COLO668 (cell line): Measurements from ENCODE around the gene EIF4EBP3.

Experiments used
- DNase-seq: peaks from one replicate; lab custom pipeline; 2025; ENCODE audit not compliant: unreplicated experiment; lab: John Stamatoyannopoulos, UW

The EIF4EBP3 gene

DNA sequence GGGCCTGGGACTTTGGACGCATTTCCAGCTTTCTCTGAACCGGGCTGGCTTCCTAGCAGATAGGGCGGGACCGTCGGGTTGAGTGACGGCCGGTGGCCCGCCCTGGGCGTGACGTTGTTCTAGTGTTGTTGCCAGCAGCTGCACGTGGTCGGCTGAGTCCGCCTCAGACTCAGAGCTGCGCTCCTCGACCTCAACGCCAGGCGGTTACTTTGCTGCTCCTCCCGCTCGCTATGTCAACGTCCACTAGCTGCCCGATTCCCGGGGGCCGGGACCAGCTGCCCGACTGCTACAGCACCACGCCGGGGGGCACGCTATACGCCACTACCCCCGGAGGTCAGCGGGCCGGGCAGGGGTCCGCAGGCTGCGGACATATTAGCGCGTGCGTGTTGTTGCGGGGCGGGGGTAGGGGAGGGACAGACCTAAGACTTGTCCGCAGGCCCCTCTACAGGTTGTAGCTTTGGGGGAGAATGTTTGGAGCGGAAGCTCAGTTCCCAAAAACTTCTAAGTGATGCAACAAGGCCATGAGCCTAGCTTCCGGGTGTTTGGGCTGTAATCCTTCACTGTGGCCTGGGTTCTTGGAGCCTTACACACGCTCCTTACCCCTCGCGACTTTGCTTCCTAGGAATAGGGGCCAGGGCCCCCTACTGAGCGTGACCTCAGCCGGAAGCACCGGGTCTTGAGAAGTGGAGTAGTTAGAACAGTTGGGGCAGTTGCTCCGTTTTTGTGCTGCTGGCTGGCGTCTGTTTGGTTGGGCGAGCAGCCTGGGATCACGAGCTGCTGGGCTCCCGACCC lies at the start of gene EIF4EBP3:
Gene EIF4EBP3, plus strand, starts transcription at position 155 of the 792 bp plus-strand sequence. Its CDS starts 76 bp downstream, at position 231.
- peak; percentile 73 for DNase-seq

DNA sequence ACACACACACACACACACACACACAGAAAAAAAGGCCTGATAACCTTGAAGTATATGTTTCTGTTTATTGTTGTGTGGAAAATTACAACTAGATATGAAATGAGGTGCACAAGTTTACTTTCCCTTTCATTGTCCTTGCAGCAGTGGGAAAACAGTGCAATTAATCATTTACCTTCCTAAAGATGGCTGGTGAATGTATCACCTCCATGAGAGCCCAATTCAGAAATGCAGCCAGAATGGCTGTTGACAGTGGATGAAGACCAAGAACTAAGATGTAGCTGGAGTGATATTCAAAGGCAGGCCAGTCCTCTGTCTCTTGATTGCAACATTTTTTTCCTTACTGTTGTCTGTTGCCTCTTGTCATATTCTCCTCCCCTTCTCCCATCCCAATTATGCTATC lies 49.6 kb upstream of the EIF4EBP3 start:
- no peak for DNase-seq

DNA sequence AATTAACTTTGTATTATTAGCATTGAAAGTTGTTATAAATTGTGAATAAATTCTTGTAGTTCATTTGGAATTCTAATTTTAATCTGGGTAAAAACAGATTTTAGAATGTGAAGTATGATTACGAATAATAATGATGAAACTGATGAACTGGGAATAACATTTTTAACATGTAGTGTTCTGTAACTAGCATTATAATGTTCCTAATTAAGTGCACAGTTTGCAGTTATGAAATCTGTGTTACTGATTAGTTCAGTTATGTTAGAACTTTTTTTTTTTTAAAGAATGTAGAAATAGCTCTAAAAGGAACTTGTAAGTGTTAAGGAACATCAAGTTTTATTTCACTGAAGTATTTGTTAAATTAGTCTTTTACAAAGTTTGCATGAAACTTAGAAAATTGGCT lies 48.9 kb upstream of the EIF4EBP3 start:
- no peak for DNase-seq

DNA sequence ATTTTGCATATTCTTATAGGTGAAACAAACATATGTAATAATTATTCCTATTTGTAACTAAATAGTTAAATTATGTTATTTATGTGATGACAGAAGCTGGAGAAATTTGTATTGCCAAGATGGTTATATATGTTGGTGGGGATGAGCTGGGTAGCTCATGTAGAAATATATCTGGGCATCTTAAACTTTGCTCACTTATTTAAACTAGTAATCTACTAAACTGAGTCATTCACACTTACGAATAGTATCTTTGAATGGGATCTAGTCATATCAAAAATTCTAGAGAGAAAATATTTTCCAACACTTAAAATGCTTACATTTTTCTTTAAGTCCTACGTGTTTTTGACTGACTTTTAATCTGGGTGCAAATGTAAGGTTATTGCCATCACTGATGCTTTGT lies 44.6 kb upstream of the EIF4EBP3 start:
- no peak for DNase-seq

DNA sequence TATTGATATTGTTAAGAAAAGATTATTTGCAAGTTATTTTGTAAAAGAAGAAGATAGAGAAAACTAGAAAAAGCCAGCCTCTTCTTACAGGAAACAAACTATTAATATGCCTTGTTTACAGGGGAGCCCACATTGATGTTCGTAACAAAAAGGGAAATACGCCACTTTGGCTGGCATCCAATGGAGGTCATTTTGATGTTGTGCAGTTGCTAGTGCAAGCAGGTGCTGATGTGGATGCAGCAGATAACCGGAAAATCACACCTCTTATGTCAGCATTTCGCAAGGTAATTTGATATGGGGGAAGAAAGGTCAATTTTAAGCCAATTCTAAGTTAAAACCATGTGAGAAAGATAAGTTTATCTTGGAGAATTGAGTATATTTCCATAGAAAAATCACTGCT lies 37.6 kb upstream of the EIF4EBP3 start:
- no peak for DNase-seq

DNA sequence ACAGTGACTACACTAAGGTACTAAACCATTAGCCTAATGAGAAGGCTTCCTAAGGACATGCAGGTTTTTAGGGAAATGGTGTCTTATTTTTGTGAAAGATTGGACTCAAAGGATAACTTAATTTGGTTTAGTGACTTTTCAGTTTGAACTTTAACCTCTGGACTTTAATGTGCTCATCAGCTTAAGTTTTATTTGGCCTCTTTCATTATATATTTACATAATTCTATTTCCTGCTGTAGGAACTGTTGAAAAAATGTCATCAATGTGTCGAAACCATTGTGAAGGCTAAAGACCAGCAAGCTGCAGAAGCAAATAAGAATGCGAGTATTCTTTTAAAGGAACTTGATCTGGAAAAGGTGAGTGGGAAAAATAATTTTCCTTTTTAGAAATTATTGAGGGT lies 34.3 kb upstream of the EIF4EBP3 start:
- no peak for DNase-seq

DNA sequence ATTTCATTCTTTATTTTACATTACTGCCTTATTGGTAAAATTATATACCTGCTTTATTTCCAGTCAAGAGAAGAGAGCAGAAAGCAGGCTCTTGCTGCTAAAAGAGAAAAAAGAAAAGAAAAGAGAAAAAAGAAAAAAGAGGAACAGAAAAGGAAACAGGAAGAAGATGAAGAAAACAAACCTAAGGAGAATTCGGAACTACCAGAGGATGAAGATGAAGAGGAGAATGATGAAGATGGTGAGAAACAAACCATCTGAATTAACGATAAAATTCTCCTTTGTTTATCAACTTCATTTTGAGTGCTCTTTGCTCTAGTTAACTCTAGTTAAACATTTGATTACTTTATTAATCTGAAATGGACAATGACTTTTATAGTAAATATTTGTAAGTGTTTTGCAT lies 23.5 kb upstream of the EIF4EBP3 start:
- DNase-seq, result no peak

DNA sequence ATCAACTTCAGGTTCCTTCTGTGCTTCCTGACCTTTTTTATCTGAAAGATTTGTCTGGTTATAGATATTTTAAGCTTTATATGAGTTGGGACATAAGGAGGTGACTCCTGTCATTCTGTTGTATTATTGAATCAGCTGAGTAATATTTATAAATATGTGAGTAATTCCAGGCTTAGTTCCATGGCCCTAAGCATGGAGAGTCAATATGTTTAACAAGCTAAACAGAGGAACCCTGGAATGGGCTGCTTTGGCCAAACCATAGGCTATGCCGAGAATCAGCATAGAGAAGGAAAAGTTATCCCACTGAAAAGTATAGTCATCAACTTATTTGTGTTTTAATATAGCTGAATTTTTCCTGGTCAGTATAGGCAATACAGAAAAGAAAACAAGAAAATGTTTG lies 7.2 kb upstream of the EIF4EBP3 start:
- no peak for DNase-seq

DNA sequence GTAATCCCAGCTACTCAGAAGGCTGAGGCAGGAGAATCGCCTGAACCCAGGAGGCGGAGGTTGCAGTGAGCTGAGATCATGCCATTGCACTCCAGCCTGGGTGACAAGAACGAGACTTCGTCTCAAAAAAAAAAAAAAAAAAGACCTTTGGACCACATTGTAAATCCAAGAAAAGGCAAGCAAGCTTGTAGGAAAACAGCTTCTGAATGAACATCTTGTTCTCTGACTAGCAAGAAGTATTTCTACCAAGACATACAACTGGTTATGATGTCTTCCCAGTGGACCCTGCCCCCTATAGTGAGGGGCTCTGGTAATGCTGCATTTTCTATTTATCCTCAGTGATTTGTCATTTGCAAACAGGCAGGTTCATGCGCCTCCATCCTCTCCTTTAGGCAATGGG lies 4.5 kb upstream of the EIF4EBP3 start:
- DNase-seq, result no peak

DNA sequence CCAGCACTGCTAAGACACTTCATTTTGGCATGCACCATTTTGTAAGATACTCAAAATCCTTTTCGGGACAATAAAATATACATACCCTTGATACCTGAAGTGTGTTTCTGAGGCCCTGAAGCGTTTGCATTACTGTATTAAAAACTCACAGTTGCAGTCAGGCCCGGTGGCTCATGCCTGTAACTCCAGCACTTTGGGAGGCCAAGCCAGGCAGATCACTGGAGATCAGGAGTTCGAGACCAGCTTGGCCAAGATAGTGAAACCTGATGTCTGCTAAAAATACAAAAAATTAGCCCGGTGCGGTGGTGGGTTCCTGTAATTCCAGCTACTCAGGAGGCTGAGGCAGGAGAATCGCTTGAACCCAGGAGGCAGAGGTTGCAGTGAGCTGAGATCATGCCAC lies 2.5 kb upstream of the EIF4EBP3 start:
- no peak for DNase-seq

DNA sequence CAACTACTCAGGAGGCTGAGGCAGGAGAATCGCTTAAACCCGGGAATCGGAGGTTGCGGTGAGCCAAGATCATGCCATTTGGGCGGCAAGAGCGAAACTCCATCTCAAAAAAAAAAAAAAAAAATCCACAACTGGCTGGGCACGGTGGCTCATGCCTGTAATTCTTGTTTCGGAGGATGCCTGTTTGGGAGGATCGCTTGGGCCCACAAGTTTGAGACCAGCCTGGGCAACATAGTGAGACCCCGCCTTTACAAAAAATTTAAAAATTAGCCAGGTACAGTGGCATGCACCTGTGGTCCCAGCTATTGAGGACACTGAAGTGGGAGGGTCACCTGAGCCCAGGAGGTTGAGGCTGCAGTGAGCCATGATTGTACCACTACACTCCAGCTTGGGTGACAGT lies 1.9 kb upstream of the EIF4EBP3 start:
- no peak for DNase-seq

DNA sequence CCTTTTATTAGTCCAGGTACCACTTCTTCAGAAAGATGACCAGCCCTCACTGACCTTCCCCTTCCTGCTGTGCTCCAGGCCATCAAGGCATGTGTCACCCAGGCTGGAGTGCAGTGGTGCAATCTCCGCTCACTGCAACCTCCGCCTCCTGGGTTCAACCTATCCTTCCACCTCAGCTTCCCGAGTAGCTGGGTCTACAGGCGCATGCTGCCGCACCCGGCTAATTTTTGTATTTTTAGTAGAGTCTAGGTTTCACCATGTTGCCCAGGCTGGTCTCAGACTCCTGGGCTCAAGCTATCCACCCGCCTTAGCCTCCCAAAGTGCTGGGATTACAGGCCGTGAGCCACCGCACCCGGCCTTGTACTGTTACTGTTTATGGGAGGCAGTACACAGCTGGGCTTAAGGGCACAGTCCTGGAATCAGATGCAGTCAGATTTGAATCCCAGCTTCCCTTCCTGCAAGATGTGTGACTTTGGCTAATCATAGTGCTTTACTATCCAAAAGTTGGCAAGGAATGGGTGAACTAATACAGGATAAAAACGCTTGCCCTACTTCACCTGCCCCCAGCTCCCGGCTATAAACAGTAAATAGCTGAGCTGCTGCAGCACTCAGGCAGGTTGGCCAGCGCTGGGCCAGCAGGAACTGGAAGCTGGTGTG lies 483 bp upstream of the EIF4EBP3 start:
- no peak for DNase-seq

DNA sequence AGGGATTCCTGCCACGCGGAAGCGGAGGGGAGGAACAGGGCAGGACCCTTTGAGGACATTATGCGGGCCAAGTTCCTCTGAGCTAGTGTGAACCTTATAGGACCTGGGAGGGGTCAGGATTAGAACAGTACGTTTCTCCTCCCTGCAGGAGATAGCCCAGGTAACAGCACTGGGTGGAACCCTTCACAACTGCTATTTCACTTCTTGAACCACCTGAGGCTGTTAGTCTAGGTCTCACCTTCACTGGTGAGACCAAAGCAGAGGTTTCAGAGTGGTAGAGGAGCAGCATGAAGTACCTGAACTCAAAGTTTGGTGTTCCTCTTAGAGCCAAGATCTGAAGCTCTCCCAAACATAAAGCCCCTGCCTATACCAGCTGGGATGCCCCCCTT lies 832 bp downstream of the EIF4EBP3 start:
- no peak for DNase-seq

DNA sequence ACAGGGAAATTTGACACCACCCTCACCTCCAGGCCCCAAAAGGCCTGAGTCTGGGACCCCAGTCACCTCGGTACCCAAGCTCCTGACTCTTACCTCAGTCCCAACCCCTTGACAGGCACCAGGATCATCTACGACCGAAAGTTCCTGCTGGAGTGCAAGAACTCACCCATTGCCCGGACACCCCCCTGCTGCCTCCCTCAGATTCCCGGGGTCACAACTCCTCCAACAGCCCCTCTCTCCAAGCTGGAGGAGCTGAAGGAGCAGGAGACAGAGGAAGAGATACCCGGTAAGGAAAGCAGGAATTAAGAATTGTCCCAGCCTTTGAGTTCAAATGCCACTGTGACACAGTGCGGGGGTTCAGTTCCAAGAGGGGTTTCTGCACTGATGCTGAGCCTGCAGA lies 1.3 kb downstream of the EIF4EBP3 start:
- no peak for DNase-seq

DNA sequence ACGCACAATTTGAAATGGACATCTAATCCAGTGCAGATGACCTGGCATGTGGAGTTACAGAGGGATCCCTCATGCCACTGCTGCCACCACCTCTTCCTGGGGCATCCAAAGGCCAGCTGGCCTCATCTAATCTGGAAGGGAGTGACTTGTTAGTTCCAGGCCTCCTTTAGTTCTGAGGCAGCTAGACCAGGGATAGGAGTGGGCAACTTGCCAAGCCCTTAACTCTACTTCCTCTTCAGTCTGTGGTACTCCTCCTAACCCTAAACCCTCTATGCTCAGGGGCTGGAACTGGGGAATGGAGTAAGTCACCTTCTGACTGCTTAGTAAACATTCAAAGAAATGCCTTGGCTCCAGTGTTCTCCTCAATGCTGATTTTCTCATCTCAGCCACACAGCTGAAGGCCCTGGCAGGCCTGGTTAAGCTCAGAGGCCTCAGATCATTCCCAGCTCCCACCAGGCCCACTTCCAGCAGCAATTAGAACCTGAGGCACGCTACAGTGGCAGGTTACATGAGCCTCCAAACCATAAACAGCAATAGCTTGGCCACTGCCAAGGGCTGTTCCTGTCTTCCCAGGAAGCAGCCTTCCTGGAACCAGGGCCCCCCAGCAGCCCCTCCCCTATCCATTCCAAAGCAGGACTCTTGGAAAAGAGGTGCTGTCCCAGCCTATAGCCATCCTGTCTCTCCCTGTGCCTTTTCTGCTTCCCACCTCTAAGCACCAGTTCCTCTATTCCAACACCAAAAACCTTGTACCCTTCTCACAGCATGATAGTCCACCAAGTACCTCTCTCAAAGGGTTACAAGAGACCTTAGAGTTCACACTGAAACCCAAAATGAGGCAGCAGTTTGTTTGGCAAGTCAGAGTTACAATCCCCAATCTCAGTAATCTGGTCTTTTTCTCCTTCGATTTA lies 2.0 kb downstream of the EIF4EBP3 start:
- DNase-seq, result peak; percentile 5

DNA sequence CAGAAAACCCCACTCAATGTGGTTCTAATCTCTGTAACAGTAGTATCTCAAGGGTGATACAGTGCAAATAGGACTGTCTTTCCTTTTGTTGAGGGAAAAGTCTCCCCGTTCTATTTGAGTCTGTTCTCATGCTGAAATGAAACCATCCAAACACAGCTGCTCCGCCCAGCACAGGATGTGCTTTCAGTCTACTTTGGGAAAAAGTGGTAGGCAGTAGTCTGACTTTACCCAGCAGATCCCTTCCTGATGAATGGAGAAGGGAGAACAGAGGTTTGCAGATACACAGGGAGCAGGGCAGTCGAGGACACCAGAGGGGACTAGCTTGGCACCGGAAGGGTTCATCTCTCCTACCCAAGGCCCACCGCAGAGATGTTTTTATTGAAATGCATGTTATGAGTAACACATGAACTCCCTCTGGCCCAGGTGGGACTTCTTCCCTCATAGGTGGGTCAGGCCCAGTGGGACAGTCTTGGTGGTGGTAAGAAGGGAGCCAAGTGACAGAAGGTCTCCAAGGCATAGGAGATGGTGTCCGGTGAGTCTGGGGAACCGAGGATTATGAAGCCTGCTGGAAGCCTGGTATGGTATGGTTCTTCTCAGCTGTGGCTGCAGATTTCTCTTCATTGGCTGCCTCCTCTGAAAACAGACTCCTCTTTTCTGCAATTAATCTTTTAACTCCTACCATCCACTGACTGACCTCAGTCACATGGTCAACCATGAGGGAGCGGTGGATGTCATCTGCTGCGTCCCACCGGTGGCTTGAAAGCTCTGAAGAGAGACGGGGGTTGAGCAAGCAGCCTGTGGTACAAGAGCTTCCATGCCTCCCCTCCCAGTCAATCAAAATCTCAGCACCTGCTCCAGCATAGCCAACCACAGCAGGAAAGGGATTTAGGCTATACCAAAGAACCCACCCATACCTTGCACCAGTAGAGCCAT lies 3.0 kb downstream of the EIF4EBP3 start:
- DNase-seq, result no peak

DNA sequence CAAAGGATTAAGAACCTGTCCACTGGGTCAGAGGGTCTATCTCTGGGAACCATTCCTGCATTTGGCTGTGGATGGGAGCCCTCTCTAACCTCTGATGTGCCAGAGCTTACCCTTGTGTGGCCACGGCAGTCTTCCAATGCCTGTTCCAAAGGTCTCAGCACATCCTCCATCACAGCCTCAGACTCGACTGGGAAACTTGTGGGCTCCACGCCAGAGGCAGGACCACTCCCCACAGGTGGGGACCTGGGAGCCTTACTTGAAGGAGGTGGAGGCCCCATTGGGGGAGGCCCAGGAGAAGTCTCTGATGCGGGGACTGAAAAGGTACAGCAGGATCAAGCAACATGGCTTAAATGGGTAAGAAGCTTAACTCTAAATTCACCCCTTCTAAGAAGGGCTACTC lies 4.4 kb downstream of the EIF4EBP3 start:
- DNase-seq, result no peak

DNA sequence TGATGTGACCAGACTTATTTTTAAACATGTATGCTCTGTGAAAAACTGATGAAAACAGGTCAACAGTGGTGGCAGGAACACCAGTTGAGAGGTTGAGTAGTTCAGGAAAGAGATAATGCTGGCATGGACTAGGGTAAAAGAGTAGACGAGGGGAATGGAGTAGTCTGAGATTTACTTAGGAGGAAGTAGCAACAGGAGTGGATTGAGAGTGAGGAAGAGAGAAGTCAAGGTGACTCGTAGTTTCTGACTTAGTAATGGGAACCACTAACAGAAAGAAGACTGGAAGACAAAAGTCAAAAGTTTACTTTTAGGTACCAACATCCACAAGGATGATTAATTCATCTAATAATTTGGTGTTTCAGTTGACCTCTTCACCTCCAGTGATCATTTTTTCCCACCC lies 6.2 kb downstream of the EIF4EBP3 start:
- DNase-seq, result no peak

DNA sequence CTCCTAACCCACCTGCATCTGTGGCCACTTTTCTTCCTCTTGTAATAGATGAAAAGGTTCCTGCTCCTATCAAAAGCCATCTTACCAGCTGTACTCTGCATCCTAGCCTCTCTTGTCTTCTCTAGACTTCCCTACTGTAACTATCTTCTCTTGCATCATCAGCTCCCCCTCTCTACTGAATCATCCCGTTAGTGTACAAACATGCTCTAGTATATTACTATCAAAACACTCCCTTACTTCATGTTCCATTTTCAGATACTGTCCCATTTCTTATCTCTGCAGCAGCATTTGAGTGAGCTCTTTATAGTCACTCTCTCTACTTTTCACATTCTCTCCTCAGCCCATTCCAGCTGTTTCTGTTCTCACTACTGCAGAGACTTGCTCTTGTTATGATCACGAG lies 7.0 kb downstream of the EIF4EBP3 start:
- no peak for DNase-seq

DNA sequence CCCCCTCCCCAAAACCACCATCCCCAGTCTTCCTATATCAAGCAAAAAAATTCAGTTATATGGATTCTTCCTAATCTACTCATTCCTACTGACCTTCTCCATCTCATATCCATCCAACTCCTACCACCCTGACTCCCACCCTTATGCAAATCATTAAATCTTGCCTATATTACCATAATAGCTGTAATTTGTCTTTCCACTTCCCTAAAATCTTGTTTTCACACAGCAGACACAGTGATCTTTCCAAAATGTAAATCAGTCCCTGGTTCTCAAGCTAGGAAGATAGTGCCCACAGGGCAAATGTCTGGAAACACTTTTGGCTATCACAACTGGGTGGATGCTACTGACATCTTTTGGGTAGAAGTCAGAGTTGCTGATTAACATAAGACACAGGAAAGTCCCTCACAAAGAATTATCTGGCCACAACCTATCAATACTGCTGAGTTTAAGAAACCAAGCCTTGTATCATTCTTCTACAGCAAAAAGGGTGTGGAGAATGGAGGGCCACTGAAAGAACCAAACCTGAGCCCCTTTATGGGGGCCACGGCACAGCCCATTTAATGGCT lies 8.4 kb downstream of the EIF4EBP3 start:
- no peak for DNase-seq
